CD14-positive monocyte (primary cell): Measurements from ENCODE around the gene EID1. TPM values are rescaled to one million over a fixed set of nuclear protein-coding genes. Genes with fewer than 3 reads are reported as not detected.

Experiments used
- DNase-seq, 3 donors: peaks; one replicate each; pipeline ENCODE4 v3.0.0-alpha.2; 2011 to 2022
- H2AFZ ChIP-seq: 2 replicates; pipeline ENCODE4 v1.6.0; 2012; ENCODE audit warnings: mild to moderate bottlenecking, low read depth, low read length, inconsistent platforms; ENCODE audit not compliant: insufficient read depth, poor library complexity, severe bottlenecking
- H3K27ac ChIP-seq, 2 donors: 1 replicate in 1 of 2; 2 replicates in 1 of 2; pipeline ENCODE4 v1.5.1; 2012 to 2013; ENCODE audit warnings: low read length in 2 of 2, control low read depth in 1 of 2, inconsistent platforms in 1 of 2, low read depth in 1 of 2, mild to moderate bottlenecking in 1 of 2
- H3K27me3 ChIP-seq, 2 donors: one replicate each; pipeline versions ENCODE4 v1.6.0 to v1.6.1; 2011 to 2013; ENCODE audit warnings: low read length in 2 of 2; ENCODE audit not compliant: control insufficient read depth in 2 of 2, insufficient read depth in 2 of 2
- H3K36me3 ChIP-seq, 2 donors: replicated peaks in 1 of 2; 1 replicate in 1 of 2; 2 replicates in 1 of 2; pipeline versions ENCODE4 v1.5.1 to v1.6.1; 2012 to 2013; ENCODE audit warnings: low read length in 2 of 2, control low read depth in 1 of 2, inconsistent platforms in 1 of 2, mild to moderate bottlenecking in 1 of 2; ENCODE audit not compliant: insufficient read depth in 2 of 2, control insufficient read depth in 1 of 2
- H3K4me1 ChIP-seq, 2 donors: 1 replicate in 1 of 2; 2 replicates in 1 of 2; pipeline versions ENCODE4 v1.5.1 to v1.6.1; 2012 to 2013; ENCODE audit warnings: low read length in 2 of 2, control low read depth in 1 of 2, inconsistent platforms in 1 of 2, mild to moderate bottlenecking in 1 of 2, moderate library complexity in 1 of 2; ENCODE audit not compliant: insufficient read depth in 2 of 2, control insufficient read depth in 1 of 2
- H3K4me2 ChIP-seq: replicated peaks from 2 replicates; pipeline ENCODE3; 2012; ENCODE audit warnings: low read length, moderate library complexity, mild to moderate bottlenecking; ENCODE audit not compliant: poor library complexity, severe bottlenecking; ENCODE audit errors: extremely low read depth
- H3K4me3 ChIP-seq, 3 experiments: fragments of 200-600 bp in 1 of 3; sonication (generic) in 1 of 3; replicated peaks in 1 of 3; 1 replicate in 2 of 3; 2 replicates in 1 of 3; pipeline ENCODE4 v1.5.1; 2011 to 2013; ENCODE audit warnings: low read length in 3 of 3, mild to moderate bottlenecking in 3 of 3, control low read depth in 2 of 3, low read depth in 2 of 3, inconsistent platforms in 1 of 3, moderate library complexity in 1 of 3
- H3K79me2 ChIP-seq: 2 replicates; pipeline ENCODE4 v1.6.0; 2012; ENCODE audit warnings: mild to moderate bottlenecking, control low read depth, inconsistent platforms, low read length, moderate library complexity; ENCODE audit not compliant: insufficient read depth
- H3K9ac ChIP-seq: 2 replicates; pipeline ENCODE4 v1.6.0; 2017; ENCODE audit warnings: low read length, mild to moderate bottlenecking; ENCODE audit not compliant: insufficient read depth, poor library complexity, severe bottlenecking
- H3K9me3 ChIP-seq, 2 donors: replicated peaks in 1 of 2; 1 replicate in 1 of 2; 2 replicates in 1 of 2; pipeline versions ENCODE4 v1.5.1 to v1.6.1; 2012 to 2013; ENCODE audit warnings: low read length in 2 of 2, control low read depth in 1 of 2; ENCODE audit not compliant: control insufficient read depth in 1 of 2, insufficient read depth in 1 of 2
- H4K20me1 ChIP-seq: 2 replicates; pipeline ENCODE4 v1.6.0; 2012; ENCODE audit warnings: mild to moderate bottlenecking, low read length, control low read depth, moderate library complexity; ENCODE audit not compliant: insufficient read depth
- H3K27ac Mint-ChIP-seq, 7 donors: one replicate each; pipeline ENCODE4 v1.8.0; 2020; ENCODE audit warnings: mild to moderate bottlenecking in 7 of 7, mixed read lengths in 7 of 7, moderate library complexity in 6 of 7, inconsistent platforms in 2 of 7
- H3K27me3 Mint-ChIP-seq, 3 donors: one replicate each; pipeline ENCODE4 v1.8.0; 2021 to 2022; ENCODE audit warnings: low read depth in 3 of 3, mild to moderate bottlenecking in 3 of 3, mixed read lengths in 3 of 3, moderate library complexity in 3 of 3, inconsistent platforms in 1 of 3
- H3K36me3 Mint-ChIP-seq, 2 donors: one replicate each; pipeline ENCODE4 v1.8.0; 2020; ENCODE audit warnings: mixed read lengths in 2 of 2, inconsistent platforms in 1 of 2, mild to moderate bottlenecking in 1 of 2
- H3K4me1 Mint-ChIP-seq: one replicate; pipeline ENCODE4 v1.8.0; 2020; ENCODE audit warnings: mild to moderate bottlenecking, mixed read lengths
- H3K4me3 Mint-ChIP-seq, 2 donors: one replicate each; pipeline ENCODE4 v1.8.0; 2020; ENCODE audit warnings: mild to moderate bottlenecking in 2 of 2, mixed read lengths in 2 of 2, moderate library complexity in 1 of 2
- H3K9me3 Mint-ChIP-seq, 7 donors: one replicate each; pipeline ENCODE4 v1.8.0; 2020 to 2022; ENCODE audit warnings: mixed read lengths in 7 of 7, mild to moderate bottlenecking in 6 of 7, moderate library complexity in 6 of 7, inconsistent platforms in 2 of 7
- CTCF ChIP-seq: fragments of 200-600 bp; IDR thresholded peaks from one replicate; pipeline ENCODE4 v1.8.0; 2022; ENCODE audit warnings: antibody characterized with exemption, mild to moderate bottlenecking
- intact Hi-C, 2 donors: fragments of 100-400 bp; cut with micrococcal nuclease; formaldehyde crosslinking; loops; one replicate each; pipeline versions ENCODE4 v1.15.0 to v1.15.1; 2023
- polyA plus RNA-seq, 3 donors: library from polyadenylated mRNA; depleted of rRNA in 1 of 3; unstranded in 2 of 3; stranded (reverse) in 1 of 3; fragments of 300-500 nt in 2 of 3; fragments of >200 nt in 1 of 3; fragmentation: Illumina TruSeq in 2 of 3; gene quantifications; 1 replicate in 2 of 3; 2 replicates in 1 of 3; pipeline ENCODE4 v1.2.3, GENCODE V29; 2012 to 2021

Gene EID1
- polyA plus RNA-seq, 3 donors, result 41.2 to 182 (median 181) TPM

- Mint-ChIP-seq H3K27me3 (peaks cover 0 to 5% (median 2%) of the 10 kb centered on the region in 3 donors), H3K4me1 (no peaks in the 10 kb centered on the region), H3K27ac (no peak overlapping the region), H3K9me3 (peaks cover 7 to 16% (median 9%) of the 10 kb centered on the region in 7 donors), H3K4me3 (no peak overlapping the region), H3K36me3 (no peaks in the 10 kb centered on the region)
- H4K20me1 ChIP-seq, result no peaks in the 10 kb centered on the region
- intact Hi-C loops, result no loop called here
- H3K79me2 ChIP-seq, result no peaks in the 10 kb centered on the region
- DNase-seq, result no peak
- H2AFZ ChIP-seq, result no peak overlapping the region
- H3K36me3 ChIP-seq, result no peaks in the 10 kb centered on the region
- no peak overlapping the region for H3K9ac ChIP-seq
- H3K4me3 ChIP-seq, result no peak overlapping the region
- no peaks in the 10 kb centered on the region for H3K4me1 ChIP-seq
- no peaks in the 10 kb centered on the region for H3K27me3 ChIP-seq
- no peak for TF ChIP-seq CTCF
- no peak overlapping the region for H3K27ac ChIP-seq
- H3K4me2 ChIP-seq, result no peak overlapping the region
- peaks cover 0 to 7% of the 10 kb centered on the region in 2 donors for H3K9me3 ChIP-seq
These were observed 49.0 kb upstream of the EID1 start for GRCh38 chr15:48828906-48829305.

DNA sequence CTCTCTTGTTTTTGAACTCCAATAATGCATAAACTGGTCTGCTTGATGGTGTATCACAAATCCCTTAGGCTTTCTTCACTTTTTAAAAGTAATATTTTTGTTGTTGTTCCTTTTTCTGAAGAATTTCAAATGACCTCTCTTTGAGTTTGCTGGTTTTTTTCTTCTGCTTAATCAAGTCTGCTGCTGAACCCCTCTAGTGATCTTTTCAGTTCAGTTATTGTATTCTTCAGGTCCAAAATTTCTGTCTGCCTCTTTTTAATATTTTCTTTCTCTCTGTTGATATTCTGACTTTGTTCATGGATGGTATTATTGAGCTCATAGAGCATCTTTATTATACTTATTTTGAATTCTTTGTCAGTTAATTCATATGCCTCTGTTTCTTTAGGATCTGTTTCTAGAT is 45.3 kb upstream of the EID1 start:
- Histone ChIP-seq H3K36me3 (no peaks in the 10 kb centered on the region), H3K27me3 (no peaks in the 10 kb centered on the region), H4K20me1 (no peaks in the 10 kb centered on the region), H3K4me1 (no peaks in the 10 kb centered on the region), H3K4me3 (no peak overlapping the region), H3K79me2 (no peaks in the 10 kb centered on the region), H3K4me2 (no peak overlapping the region), H3K9me3 (peaks cover 0 to 7% of the 10 kb centered on the region in 2 donors), H3K9ac (no peak overlapping the region), H3K27ac (no peak overlapping the region), H2AFZ (no peak overlapping the region)
- peaks cover 7 to 16% (median 10%) of the 10 kb centered on the region in 7 donors for H3K9me3 Mint-ChIP-seq
- H3K4me1 Mint-ChIP-seq, result no peaks in the 10 kb centered on the region
- H3K36me3 Mint-ChIP-seq, result no peaks in the 10 kb centered on the region
- no peak overlapping the region for H3K27ac Mint-ChIP-seq
- no peak for TF ChIP-seq CTCF
- H3K4me3 Mint-ChIP-seq, result no peak overlapping the region
- intact Hi-C loops, result no loop called here
- DNase-seq, result no peak
- H3K27me3 Mint-ChIP-seq, result peaks cover 1 to 5% (median 2%) of the 10 kb centered on the region in 3 donors
